DMS153 treated with DMSO at 0.1 percent for 48 hours (cell line): ENCODE measurements around the gene LRRC63.
"Not testable (repeated sequence)": the region's sequence is repeated elsewhere in the genome, so short reads cannot be mapped to it uniquely, and the experiment has no call there.

Experiments
- DNase-seq: peaks from one replicate; lab custom pipeline; 2025; ENCODE audit not compliant: unreplicated experiment; lab: John Stamatoyannopoulos, UW

LRRC63 gene

GRCh38 chr13:46265292-46265691, 53.6 kb downstream of the LRRC63 start:
- DNase-seq: no peak

GRCh38 chr13:46267166-46267565, 55.4 kb downstream of the LRRC63 start:
- no peak for DNase-seq

- no peak for DNase-seq
These were observed 58.7 kb downstream of the LRRC63 start for GRCh38 chr13:46270416-46270815.

GRCh38 chr13:46274094-46274698, 62.5 kb downstream of the LRRC63 start:
- DNase-seq: no peak

GRCh38 chr13:46278474-46278873, 66.7 kb downstream of the LRRC63 start:
- no peak for DNase-seq

GRCh38 chr13:46281779-46282178, 70.1 kb downstream of the LRRC63 start:
- no peak for DNase-seq

- not testable (repeated sequence) for DNase-seq
These were observed 72.4 kb downstream of the LRRC63 start for GRCh38 chr13:46283912-46284824.

- no peak for DNase-seq
These were observed 75.2 kb downstream of the LRRC63 start for GRCh38 chr13:46286972-46287371.

GRCh38 chr13:46288570-46289259, 77.0 kb downstream of the LRRC63 start:
- peak; percentile 76 for DNase-seq

- DNase-seq: no peak
These were observed 77.7 kb downstream of the LRRC63 start for GRCh38 chr13:46289260-46289955.

GRCh38 chr13:46290434-46290833, 78.7 kb downstream of the LRRC63 start:
- DNase-seq: no peak

- no peak for DNase-seq
These were observed 81.7 kb downstream of the LRRC63 start for GRCh38 chr13:46293436-46293835.

GRCh38 chr13:46295491-46296114, 83.9 kb downstream of the LRRC63 start:
- DNase-seq: no peak

- DNase-seq: no peak
These were observed 84.5 kb downstream of the LRRC63 start for GRCh38 chr13:46296115-46296822.

- no peak for DNase-seq
These were observed 85.2 kb downstream of the LRRC63 start for GRCh38 chr13:46296921-46297320.

- no peak for DNase-seq
These were observed 85.7 kb downstream of the LRRC63 start for GRCh38 chr13:46297361-46297811.

GRCh38 chr13:46303742-46304385, 92.1 kb downstream of the LRRC63 start:
- no peak for DNase-seq

- no peak for DNase-seq
These were observed 92.8 kb downstream of the LRRC63 start for GRCh38 chr13:46304546-46304945.

GRCh38 chr13:46307554-46307953, 95.8 kb downstream of the LRRC63 start:
- DNase-seq: no peak

GRCh38 chr13:46310066-46310465, 98.3 kb downstream of the LRRC63 start:
- no peak for DNase-seq
